ENCODE results near the gene ARL6IP1.
"Not testable (repeated sequence)": the region's sequence is repeated elsewhere in the genome, so short reads cannot be mapped to it uniquely, and the experiment has no call there.

The ARL6IP1 gene

DNA sequence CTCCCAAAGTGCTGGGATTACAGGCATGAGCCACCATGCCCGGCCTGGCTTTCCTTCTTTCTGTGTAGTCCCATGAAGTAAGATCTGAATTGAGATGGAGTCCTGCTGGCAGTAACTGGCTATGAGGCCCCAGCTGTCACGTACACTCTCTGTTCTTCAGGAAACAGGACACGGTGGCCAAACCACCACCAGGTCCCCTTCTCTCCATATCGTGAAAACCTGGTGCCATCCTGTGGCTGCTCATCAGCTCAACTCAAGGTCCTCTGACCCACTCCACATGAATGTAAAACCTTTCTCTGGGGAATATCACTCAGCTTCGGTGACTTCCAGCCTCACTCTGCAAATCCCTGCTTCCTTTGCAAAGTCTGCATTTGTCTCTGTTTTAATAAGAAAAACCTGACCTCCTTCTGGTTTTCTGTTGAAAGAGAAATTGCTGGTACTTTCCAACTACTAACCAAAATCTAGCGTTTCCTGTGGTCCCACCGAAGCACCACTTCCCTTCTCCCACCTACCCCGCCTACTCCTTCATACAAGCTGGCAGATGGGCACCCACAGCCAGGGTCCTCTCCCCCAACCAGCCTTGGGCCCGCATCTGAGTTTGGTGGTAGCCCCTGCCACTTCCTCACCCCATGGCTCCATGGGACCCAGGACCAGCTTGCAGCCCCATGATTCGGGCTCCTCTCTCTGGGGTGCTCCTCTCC, 43.2 kb downstream of the ARL6IP1 start:
- not testable (repeated sequence) for DNase-seq

DNA sequence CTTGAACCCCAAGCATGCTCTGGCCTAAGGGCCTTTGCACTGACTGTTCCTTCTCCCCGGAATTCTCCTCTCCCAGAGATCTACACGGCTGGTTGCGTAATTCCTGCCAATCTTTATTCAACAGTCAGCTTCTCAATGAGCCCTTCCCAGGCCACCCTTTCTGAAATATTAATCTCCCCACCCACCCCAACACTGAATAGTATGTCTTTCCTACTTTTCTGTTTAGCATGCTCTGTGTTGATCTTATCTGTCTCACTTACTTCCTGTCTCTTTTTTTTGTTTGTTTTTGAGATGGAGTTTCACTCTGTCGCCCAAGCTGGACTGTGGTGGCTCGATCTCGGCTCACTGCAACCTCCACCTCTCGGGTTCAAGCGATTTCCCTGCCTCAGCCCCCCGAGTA, 44.7 kb downstream of the ARL6IP1 start:
- not testable (repeated sequence) for DNase-seq

- DNase-seq = not testable (repeated sequence)
Observed at GRCh38 chr16:18742870-18743269, 58.5 kb downstream of the ARL6IP1 start.

Measured in activated CD4-positive, alpha-beta T cell treated with anti-CD3 and anti-CD28 coated beads, Interleukin-2, amount 50 U/mL, for 16 hours (primary cell).